Caco-2 (cell line): Measurements from ENCODE around the gene UBALD1. TPM values are rescaled to one million over a fixed set of nuclear protein-coding genes. Genes with fewer than 3 reads are reported as not detected.

Source experiments
- BruUV-seq: library from RNA; stranded (reverse); fragments of 400-500 nt; replicated peaks from 2 replicates; lab custom pipeline; 2021; lab: Mats Ljungman, UMichigan
- CTCF ChIA-PET: fragments of 300-600 bp; sonication (Branson Sonifier 250); formaldehyde crosslinking; loops from one replicate; lab custom pipeline; 2022; ENCODE audit warnings: antibody characterized with exemption; lab: Charles Lee
- POLR2A ChIA-PET: fragments of 300-600 bp; sonication (Branson Sonifier 250); formaldehyde crosslinking; loops from one replicate; lab custom pipeline; 2022; ENCODE audit warnings: antibody characterized with exemption; lab: Charles Lee
- DNase-seq, 2 experiments: peaks; one replicate each; pipeline versions ENCODE4 v3.0.0 to v3.0.0-alpha.2; 2020 to 2022
- H3K27me3 ChIP-seq: replicated peaks from 2 replicates; pipeline ENCODE4 v1.6.0; 2011; ENCODE audit warnings: low read length; ENCODE audit not compliant: control insufficient read depth, insufficient read depth
- H3K36me3 ChIP-seq: 2 replicates; pipeline ENCODE4 v1.5.1; 2011; ENCODE audit warnings: low read length; ENCODE audit not compliant: control insufficient read depth, insufficient read depth
- H3K4me1 ChIP-seq: fragments of 250-450 bp; sonication (Bioruptor Pico); 2 replicates; pipeline ENCODE4 v1.5.1; 2020; ENCODE audit warnings: mild to moderate bottlenecking
- H3K4me3 ChIP-seq: 2 replicates; pipeline ENCODE4 v1.5.1; 2011; ENCODE audit warnings: low read depth, mild to moderate bottlenecking, control low read depth, low read length
- H3K9me3 ChIP-seq: fragments of 250-450 bp; sonication (Bioruptor Pico); 2 replicates; pipeline ENCODE4 v1.5.1; 2020; ENCODE audit warnings: mild to moderate bottlenecking, moderate library complexity
- H3K27ac Mint-ChIP-seq: one replicate; pipeline ENCODE4 v1.8.0; 2022; ENCODE audit warnings: mixed read lengths; ENCODE audit not compliant: unreplicated experiment
- H3K27me3 Mint-ChIP-seq: one replicate; pipeline ENCODE4 v1.8.0; 2022; ENCODE audit warnings: mixed read lengths; ENCODE audit not compliant: insufficient read depth, unreplicated experiment
- H3K36me3 Mint-ChIP-seq: one replicate; pipeline ENCODE4 v1.8.0; 2022; ENCODE audit warnings: mild to moderate bottlenecking, mixed read lengths; ENCODE audit not compliant: insufficient read depth, unreplicated experiment
- H3K4me1 Mint-ChIP-seq: one replicate; pipeline ENCODE4 v1.8.0; 2022; ENCODE audit warnings: low read depth, mixed read lengths; ENCODE audit not compliant: unreplicated experiment
- H3K4me3 Mint-ChIP-seq: one replicate; pipeline ENCODE4 v1.8.0; 2022; ENCODE audit warnings: mild to moderate bottlenecking, moderate library complexity, mixed read lengths; ENCODE audit not compliant: unreplicated experiment
- H3K9me3 Mint-ChIP-seq: one replicate; pipeline ENCODE4 v1.8.0; 2022; ENCODE audit warnings: mixed read lengths; ENCODE audit not compliant: unreplicated experiment
- intact Hi-C: fragments of 100-400 bp; cut with micrococcal nuclease; formaldehyde crosslinking; loops from one replicate; pipeline ENCODE4 v1.10.0; 2022; ENCODE audit not compliant: unreplicated experiment
- total RNA-seq: library from RNA; stranded (reverse); gene quantifications from 2 replicates; pipeline ENCODE4 v1.2.3, GENCODE V29; 2022
- TF ChIP-seq, protein P1 (sequence below), 2 experiments: fragments of 200-600 bp in 1 of 2; IDR thresholded peaks; 1 replicate in 1 of 2; 2 replicates in 1 of 2; pipeline versions ENCODE4 v1.5.1 to v1.8.0; 2011 to 2022; ENCODE audit warnings: antibody characterized with exemption in 1 of 2, control low read depth in 1 of 2, inconsistent platforms in 1 of 2, low read depth in 1 of 2, low read length in 1 of 2, mild to moderate bottlenecking in 1 of 2, moderate library complexity in 1 of 2; ENCODE audit not compliant: insufficient read depth in 1 of 2, severe bottlenecking in 1 of 2, unreplicated experiment in 1 of 2

The UBALD1 gene
- total RNA-seq, 1 experiment from 2014 or later, result 32.4 TPM

DNA sequence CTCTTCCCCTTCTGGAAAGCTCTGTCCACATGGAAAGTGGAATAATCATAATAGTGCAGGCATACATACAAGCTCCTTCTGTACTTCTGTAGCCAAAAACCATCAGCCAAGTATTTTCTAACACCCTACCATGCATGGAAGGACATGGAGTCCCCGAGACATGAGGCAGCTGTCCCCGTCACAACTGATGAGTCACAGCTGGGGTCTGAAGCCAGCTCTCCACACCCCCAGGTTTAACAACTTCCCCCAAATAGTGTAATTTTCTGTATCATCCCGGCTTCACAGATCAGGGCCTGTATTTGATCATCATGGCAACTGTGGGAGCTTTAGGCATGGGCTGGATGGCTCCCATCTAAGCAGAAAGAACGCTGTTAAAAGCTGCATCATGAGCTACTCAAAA lies 42.0 kb downstream of the UBALD1 start:
- TF ChIP-seq, protein P1, sequence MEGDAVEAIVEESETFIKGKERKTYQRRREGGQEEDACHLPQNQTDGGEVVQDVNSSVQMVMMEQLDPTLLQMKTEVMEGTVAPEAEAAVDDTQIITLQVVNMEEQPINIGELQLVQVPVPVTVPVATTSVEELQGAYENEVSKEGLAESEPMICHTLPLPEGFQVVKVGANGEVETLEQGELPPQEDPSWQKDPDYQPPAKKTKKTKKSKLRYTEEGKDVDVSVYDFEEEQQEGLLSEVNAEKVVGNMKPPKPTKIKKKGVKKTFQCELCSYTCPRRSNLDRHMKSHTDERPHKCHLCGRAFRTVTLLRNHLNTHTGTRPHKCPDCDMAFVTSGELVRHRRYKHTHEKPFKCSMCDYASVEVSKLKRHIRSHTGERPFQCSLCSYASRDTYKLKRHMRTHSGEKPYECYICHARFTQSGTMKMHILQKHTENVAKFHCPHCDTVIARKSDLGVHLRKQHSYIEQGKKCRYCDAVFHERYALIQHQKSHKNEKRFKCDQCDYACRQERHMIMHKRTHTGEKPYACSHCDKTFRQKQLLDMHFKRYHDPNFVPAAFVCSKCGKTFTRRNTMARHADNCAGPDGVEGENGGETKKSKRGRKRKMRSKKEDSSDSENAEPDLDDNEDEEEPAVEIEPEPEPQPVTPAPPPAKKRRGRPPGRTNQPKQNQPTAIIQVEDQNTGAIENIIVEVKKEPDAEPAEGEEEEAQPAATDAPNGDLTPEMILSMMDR (IDR thresholded peaks at IDR 0.05; ENCODE audit: insufficient read depth in 1 of 2, low read depth in 1 of 2, low read length in 1 of 2, severe bottlenecking in 1 of 2, unreplicated experiment in 1 of 2), result no peak
- POLR2A ChIA-PET, result no interaction called here
- H3K4me3 ChIP-seq, result no peak overlapping the region
- no peak overlapping the region for H3K4me3 Mint-ChIP-seq
- no peaks in the 10 kb centered on the region for H3K36me3 ChIP-seq
- no peaks in the 10 kb centered on the region for H3K4me1 ChIP-seq
- no peaks in the 10 kb centered on the region for H3K27me3 Mint-ChIP-seq
- H3K27me3 ChIP-seq, result no peaks in the 10 kb centered on the region
- BruUV-seq, result no TSS peak
- intact Hi-C loops, result no loop called here
- H3K9me3 ChIP-seq, result no peaks in the 10 kb centered on the region
- no peak overlapping the region for H3K27ac Mint-ChIP-seq
- H3K4me1 Mint-ChIP-seq, result no peaks in the 10 kb centered on the region
- DNase-seq, result no peak
- CTCF ChIA-PET, result no interaction called here
- no peaks in the 10 kb centered on the region for H3K36me3 Mint-ChIP-seq
- H3K9me3 Mint-ChIP-seq, result no peaks in the 10 kb centered on the region

DNA sequence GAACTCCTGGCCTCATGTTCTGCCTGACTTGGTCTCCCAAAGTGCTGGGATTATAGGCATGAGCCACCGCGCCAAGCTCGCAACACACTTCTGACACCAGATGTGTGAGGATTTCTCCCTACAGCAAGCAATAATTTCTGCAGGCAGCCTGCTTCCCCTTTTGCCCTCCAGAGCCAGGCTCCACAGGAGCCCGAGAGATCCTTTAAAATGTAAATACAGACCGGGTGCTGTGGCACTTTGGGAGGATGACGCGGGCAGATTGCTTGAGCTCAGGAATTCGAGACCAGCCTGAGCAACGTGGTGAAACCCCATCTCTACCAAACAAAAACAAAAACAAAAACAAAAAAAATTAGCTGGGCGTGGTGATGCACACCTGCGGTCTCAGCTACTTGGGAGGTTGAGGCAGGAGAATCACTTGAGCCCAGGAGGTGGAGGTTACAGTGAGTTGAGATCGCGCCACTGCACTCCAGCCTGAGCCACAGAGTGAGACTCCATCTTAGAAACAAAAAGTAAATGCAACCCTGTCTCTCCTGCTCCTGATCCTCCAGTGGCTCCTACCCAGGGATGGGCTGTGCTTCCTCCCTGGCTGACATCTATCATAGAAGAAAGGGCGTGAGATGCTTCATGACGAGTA lies 43.9 kb downstream of the UBALD1 start:
- Histone ChIP-seq H3K9me3 (no peaks in the 10 kb centered on the region), H3K4me1 (no peaks in the 10 kb centered on the region), H3K27me3 (no peaks in the 10 kb centered on the region), H3K4me3 (no peak overlapping the region), H3K36me3 (no peaks in the 10 kb centered on the region)
- DNase-seq, result no peak
- BruUV-seq, result no TSS peak
- intact Hi-C loops, result no loop called here
- TF ChIP-seq, protein P1 (IDR thresholded peaks at IDR 0.05; ENCODE audit: insufficient read depth in 1 of 2, low read depth in 1 of 2, low read length in 1 of 2, severe bottlenecking in 1 of 2, unreplicated experiment in 1 of 2), result no peak
- Mint-ChIP-seq H3K36me3 (no peaks in the 10 kb centered on the region), H3K27ac (no peak overlapping the region), H3K9me3 (no peaks in the 10 kb centered on the region), H3K4me3 (no peak overlapping the region), H3K4me1 (no peaks in the 10 kb centered on the region), H3K27me3 (no peaks in the 10 kb centered on the region)
- ChIA-PET CTCF (interaction anchor here (0.6 kb wide), 1 partner anchor 613 kb away, joined by 3 read pairs; no protein-coding TSS in a partner anchor), POLR2A (no interaction called here)

DNA sequence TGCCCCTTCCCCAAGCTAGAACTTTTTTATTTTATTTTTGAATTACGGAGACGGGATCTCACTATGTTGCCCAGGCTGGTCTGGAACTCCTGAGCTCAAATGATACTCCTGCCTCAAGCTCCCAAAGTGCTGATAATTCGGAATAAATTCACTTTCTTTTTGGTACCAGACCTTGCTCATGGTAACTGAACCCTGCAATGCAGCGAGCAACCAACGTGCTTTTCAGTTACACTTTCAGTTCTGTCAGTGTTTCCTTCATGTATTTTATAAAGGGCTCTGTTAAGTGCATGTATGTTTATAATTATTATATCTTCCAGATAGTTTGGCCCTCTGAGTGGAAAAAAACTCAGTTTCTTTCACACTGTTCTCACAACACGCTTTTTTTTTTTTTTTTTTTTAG lies 44.6 kb downstream of the UBALD1 start:
- CTCF ChIA-PET, result interaction anchor here (0.6 kb wide), 1 partner anchor 612 kb away, joined by 3 read pairs; no protein-coding TSS in a partner anchor
- Mint-ChIP-seq H3K27ac (no peak overlapping the region), H3K4me3 (no peak overlapping the region), H3K27me3 (no peaks in the 10 kb centered on the region), H3K4me1 (no peaks in the 10 kb centered on the region), H3K36me3 (no peaks in the 10 kb centered on the region), H3K9me3 (no peaks in the 10 kb centered on the region)
- TF ChIP-seq, protein P1 (IDR thresholded peaks at IDR 0.05; ENCODE audit: insufficient read depth in 1 of 2, low read depth in 1 of 2, low read length in 1 of 2, severe bottlenecking in 1 of 2, unreplicated experiment in 1 of 2), result no peak
- POLR2A ChIA-PET, result no interaction called here
- Histone ChIP-seq H3K27me3 (no peaks in the 10 kb centered on the region), H3K4me3 (no peak overlapping the region), H3K4me1 (no peaks in the 10 kb centered on the region), H3K36me3 (no peaks in the 10 kb centered on the region), H3K9me3 (no peaks in the 10 kb centered on the region)
- no TSS peak for BruUV-seq
- intact Hi-C loops, result no loop called here
- no peak for DNase-seq
